AG04450 (cell line): ENCODE measurements around the gene ADGRG6. TPM values are rescaled to one million over a fixed set of nuclear protein-coding genes. Genes with fewer than 3 reads are reported as not detected.

Experiments used
- CTCF ChIA-PET: fragments of 300-600, 350-600 bp; formaldehyde crosslinking; extraction: SDS; loops from one replicate; lab custom pipeline; 2022; ENCODE audit warnings: antibody characterized with exemption, inconsistent platforms; lab: Charles Lee
- POLR2A ChIA-PET: fragments of 350-600 bp; formaldehyde crosslinking; extraction: SDS; loops from one replicate; lab custom pipeline; 2021; ENCODE audit warnings: antibody characterized with exemption, inconsistent platforms; lab: Yijun Ruan, JAX
- DNase-seq: peaks from one replicate; pipeline ENCODE4 v3.0.0-alpha.2; 2011; ENCODE audit warnings: low read depth, low spot score
- H3K27ac ChIP-seq: one replicate; pipeline ENCODE4 v1.5.1; 2012; ENCODE audit warnings: low read depth, low read length, control low read depth
- H3K27me3 ChIP-seq: one replicate; pipeline ENCODE4 v1.6.0; 2012; ENCODE audit warnings: low read length; ENCODE audit not compliant: control insufficient read depth, insufficient read depth
- H3K4me3 ChIP-seq: 2 replicates; pipeline ENCODE4 v1.5.1; 2011; ENCODE audit warnings: mild to moderate bottlenecking, low read depth, low read length, control low read depth
- H3K9me3 ChIP-seq: 2 replicates; pipeline ENCODE4 v1.5.1; 2012; ENCODE audit warnings: low read length; ENCODE audit not compliant: control insufficient read depth, insufficient read depth
- polyA plus RNA-seq: library from polyadenylated mRNA; depleted of rRNA; stranded (reverse); fragments of >200 nt; gene quantifications from 2 replicates; pipeline ENCODE4 v1.2.3, GENCODE V29; 2011
- TF ChIP-seq, protein P1 (sequence below): IDR thresholded peaks from 2 replicates; pipeline ENCODE4 v1.5.1; 2011; ENCODE audit warnings: low read depth, low read length, control low read depth, inconsistent platforms

Gene ADGRG6
- polyA plus RNA-seq, 1 experiment: 16.2 TPM

GRCh38 chr6:142356201-142356883, 54.5 kb downstream of the ADGRG6 start:
- POLR2A ChIA-PET: no interaction called here
- no peak for DNase-seq

GRCh38 chr6:142356884-142357225, 55.0 kb downstream of the ADGRG6 start:
- no peak for DNase-seq
- Histone ChIP-seq H3K9me3 (no peaks in the 10 kb centered on the region), H3K27me3 (no peaks in the 10 kb centered on the region), H3K4me3 (no peak overlapping the region), H3K27ac (no peak overlapping the region)
- ChIA-PET CTCF (interaction anchor here (1.3 to 1.6 kb wide), 2 partner anchors 16 to 32 kb away, joined by 4 to 5 read pairs; no protein-coding TSS in a partner anchor), POLR2A (interaction anchor here (1.0 kb wide), 1 partner anchor 26 kb away, joined by 4 read pairs; no protein-coding TSS in a partner anchor)
- TF ChIP-seq, protein P1, sequence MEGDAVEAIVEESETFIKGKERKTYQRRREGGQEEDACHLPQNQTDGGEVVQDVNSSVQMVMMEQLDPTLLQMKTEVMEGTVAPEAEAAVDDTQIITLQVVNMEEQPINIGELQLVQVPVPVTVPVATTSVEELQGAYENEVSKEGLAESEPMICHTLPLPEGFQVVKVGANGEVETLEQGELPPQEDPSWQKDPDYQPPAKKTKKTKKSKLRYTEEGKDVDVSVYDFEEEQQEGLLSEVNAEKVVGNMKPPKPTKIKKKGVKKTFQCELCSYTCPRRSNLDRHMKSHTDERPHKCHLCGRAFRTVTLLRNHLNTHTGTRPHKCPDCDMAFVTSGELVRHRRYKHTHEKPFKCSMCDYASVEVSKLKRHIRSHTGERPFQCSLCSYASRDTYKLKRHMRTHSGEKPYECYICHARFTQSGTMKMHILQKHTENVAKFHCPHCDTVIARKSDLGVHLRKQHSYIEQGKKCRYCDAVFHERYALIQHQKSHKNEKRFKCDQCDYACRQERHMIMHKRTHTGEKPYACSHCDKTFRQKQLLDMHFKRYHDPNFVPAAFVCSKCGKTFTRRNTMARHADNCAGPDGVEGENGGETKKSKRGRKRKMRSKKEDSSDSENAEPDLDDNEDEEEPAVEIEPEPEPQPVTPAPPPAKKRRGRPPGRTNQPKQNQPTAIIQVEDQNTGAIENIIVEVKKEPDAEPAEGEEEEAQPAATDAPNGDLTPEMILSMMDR: no peak

More at GRCh38 chr6:142356201-142356883, 54.5 kb downstream of the ADGRG6 start:
- H3K4me3 ChIP-seq: no peak overlapping the region
- CTCF ChIA-PET: interaction anchor here (1.3 to 1.6 kb wide), 5 partner anchors 8 to 32 kb away, joined by 3 to 5 read pairs (median 4); no protein-coding TSS in a partner anchor
- TF ChIP-seq, protein P1: no peak
- no peak overlapping the region for H3K27ac ChIP-seq
- H3K9me3 ChIP-seq: no peaks in the 10 kb centered on the region
- no peaks in the 10 kb centered on the region for H3K27me3 ChIP-seq

DNA sequence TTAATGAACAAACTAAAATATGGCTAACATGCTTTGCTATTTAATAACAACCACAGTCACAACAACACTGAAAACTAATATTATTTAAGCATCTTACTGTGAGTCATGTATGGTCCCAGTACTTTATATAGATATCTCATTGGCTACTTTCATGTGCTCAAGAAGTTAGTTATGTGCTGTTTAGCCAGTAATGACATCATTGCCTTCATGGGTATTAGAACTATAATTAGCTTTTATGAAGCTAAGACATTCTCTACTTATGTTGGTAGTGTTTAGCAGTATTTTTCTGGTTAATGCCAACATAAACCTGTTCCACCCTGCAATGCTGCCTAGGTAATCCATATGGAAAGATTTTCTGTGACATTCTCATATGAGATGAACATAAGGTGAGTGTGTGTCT, 56.1 kb downstream of the ADGRG6 start:
- ChIA-PET CTCF (interaction anchor here (0.9 to 1.6 kb wide), 3 partner anchors 10 to 29 kb away, joined by 3 to 4 read pairs (median 3); no protein-coding TSS in a partner anchor), POLR2A (interaction anchor here (1.0 kb wide), 1 partner anchor 25 kb away, joined by 4 read pairs; no protein-coding TSS in a partner anchor)
- Histone ChIP-seq H3K27ac (no peak overlapping the region), H3K4me3 (no peak overlapping the region), H3K27me3 (no peaks in the 10 kb centered on the region), H3K9me3 (no peaks in the 10 kb centered on the region)
- TF ChIP-seq, protein P1: no peak
- no peak for DNase-seq

GRCh38 chr6:142359271-142359960, 57.6 kb downstream of the ADGRG6 start:
- Histone ChIP-seq H3K9me3 (no peaks in the 10 kb centered on the region), H3K4me3 (no peak overlapping the region), H3K27me3 (no peaks in the 10 kb centered on the region), H3K27ac (no peak overlapping the region)
- ChIA-PET POLR2A (no interaction called here), CTCF (interaction anchor here (1.0 kb wide), 1 partner anchor 203 kb away, joined by 3 read pairs; no protein-coding TSS in a partner anchor)
- TF ChIP-seq, protein P1: no peak
- DNase-seq: no peak

DNA sequence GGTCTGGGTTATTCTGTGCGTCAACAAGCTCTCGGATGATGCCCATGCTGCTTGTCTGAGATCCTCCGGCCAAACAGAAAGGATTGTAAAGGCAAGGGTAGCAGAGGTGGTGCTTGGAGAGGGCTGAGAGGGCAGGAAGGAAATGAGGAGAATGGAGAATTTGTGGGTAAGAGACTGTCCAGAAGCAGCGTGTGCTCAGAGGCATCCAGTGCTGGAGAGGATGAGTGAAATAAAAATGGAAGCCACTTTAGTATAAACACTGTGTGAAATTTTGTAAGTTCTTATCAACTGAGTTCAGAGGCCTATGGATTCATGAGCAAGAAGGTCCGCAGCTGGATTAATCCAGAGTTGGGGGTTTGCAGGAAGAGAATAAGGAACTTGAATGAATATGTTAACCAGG, 59.5 kb downstream of the ADGRG6 start:
- ChIA-PET POLR2A (no interaction called here), CTCF (no interaction called here)

More for the DNA sequence above, 59.5 kb downstream of the ADGRG6 start:
- H3K27ac ChIP-seq: peak overlapping the region; percentile 55
- TF ChIP-seq, protein P1: no peak
- H3K27me3 ChIP-seq: no peaks in the 10 kb centered on the region
- no peak overlapping the region for H3K4me3 ChIP-seq
- no peak for DNase-seq
- no peaks in the 10 kb centered on the region for H3K9me3 ChIP-seq
